OCI-LY7 (cell line): ENCODE data around the gene DDX54.

Experiments used
- CTCF ChIP-seq: fragments of 200-600 bp; sonication (generic); conservative IDR thresholded peaks from 2 replicates; pipeline ENCODE4 v1.5.1; 2014; ENCODE audit warnings: mild to moderate bottlenecking, antibody characterized with exemption, low read length, moderate library complexity, mixed read lengths
- EZH2phosphoT487 ChIP-seq: fragments of 200-600 bp; sonication (generic); IDR thresholded peaks from 2 replicates; pipeline ENCODE4 v1.6.1; 2018; ENCODE audit warnings: low read depth, borderline replicate concordance, mild to moderate bottlenecking, mixed run types, antibody characterized with exemption, low read length, moderate library complexity, mixed read lengths

- TF ChIP-seq CTCF (no peak), EZH2phosphoT487 (no peak)
Observed at GRCh38 chr12:113129664-113130456, 55.4 kb downstream of the DDX54 start.
